HG03095 (cell line): Measurements from ENCODE around the gene CDC42BPA.
A peak's percentile ranks its signal among the peaks of the same experiment; 100 is the strongest.

Experiments
- ATAC-seq: cut with Tn5 transposase; IDR thresholded peaks from one replicate; pipeline ENCODE4 v1.9.1; 2021; ENCODE audit warnings: moderate library complexity; ENCODE audit not compliant: unreplicated experiment

CDC42BPA gene

DNA sequence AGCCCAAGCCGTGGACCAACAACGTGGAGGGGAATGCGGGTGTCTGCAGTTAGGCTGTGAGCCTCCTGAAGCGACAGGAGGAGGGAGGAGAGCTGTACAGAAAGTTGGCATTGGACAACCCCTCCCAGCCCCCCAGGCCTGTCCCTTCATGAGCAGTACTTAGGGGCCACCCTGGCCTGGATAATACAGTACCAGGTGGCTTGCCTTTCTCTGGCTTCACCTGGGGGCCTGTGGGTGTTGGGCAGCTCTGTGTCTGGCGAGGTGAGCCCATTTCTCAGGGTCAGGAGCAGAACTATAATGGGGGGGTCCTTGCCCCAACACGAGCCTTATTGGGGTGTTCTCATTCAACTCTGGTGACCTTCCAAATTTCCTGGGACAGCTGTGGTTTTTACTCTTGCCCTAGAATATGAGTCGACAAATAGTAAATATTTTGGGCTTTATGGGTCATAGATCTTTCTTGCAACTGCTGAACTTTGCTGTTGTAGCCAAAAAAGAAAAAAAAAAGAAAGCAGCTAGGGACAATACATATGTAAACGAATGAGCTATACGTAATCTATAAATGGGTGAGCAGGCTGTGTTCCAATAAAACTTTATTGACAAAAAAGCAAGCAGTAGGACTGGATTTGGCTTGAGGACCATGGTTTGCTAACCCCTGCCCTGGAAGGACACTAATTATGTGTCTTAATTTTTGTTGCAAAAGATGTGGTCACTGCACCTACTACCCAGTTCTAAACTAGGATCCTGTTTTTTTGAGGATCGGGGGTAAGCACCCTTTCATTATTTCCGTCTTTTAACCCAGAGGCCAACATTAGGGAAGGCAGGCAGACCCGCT, 366.8 kb downstream of the CDC42BPA start:
- no peak for ATAC-seq

GRCh38 chr1:226950871-226951270, 367.4 kb downstream of the CDC42BPA start:
- ATAC-seq: no peak

GRCh38 chr1:226950316-226950715, 368.0 kb downstream of the CDC42BPA start:
- ATAC-seq: no peak

DNA sequence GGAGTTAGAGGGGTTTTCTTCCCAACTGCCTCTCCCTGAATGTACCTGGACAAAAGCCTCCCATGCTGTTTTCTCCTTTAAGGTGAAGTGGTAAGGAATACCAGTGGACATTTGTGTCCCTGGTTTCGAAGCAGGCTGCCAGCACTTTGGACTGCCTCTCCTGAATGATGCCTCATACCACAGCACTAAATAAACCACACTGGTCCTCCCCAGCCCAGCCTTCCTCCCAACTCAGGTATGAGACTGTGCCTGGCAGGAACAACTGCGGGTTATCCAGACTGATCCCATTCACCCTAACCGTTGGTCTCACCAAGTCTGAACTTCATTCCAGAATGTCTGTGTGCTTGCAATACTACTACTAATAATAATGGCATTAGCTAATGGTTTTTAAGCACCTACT, 368.9 kb downstream of the CDC42BPA start:
- no peak for ATAC-seq

GRCh38 chr1:226948996-226949395, 369.3 kb downstream of the CDC42BPA start:
- no peak for ATAC-seq

DNA sequence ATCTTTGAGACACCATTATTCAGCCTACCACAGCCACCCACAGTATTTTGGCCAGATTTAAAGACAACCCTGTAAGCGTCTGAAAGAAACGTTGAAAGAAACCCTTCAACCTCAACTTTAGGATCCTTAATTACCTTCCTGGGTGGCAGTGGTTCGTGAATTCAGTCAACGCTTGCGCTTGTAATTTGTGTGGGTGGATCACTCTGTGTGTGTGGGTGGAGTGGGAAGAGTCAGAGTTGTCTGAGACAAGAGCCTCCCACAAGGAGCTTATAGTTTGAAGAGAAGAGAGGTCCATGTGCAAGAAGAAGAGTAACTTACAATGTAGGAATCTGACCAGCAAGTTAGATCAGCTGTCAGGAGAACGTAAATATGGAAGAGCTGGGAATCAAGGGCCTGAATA, 369.8 kb downstream of the CDC42BPA start:
- ATAC-seq: no peak

GRCh38 chr1:226948051-226948450, 370.2 kb downstream of the CDC42BPA start:
- no peak for ATAC-seq

DNA sequence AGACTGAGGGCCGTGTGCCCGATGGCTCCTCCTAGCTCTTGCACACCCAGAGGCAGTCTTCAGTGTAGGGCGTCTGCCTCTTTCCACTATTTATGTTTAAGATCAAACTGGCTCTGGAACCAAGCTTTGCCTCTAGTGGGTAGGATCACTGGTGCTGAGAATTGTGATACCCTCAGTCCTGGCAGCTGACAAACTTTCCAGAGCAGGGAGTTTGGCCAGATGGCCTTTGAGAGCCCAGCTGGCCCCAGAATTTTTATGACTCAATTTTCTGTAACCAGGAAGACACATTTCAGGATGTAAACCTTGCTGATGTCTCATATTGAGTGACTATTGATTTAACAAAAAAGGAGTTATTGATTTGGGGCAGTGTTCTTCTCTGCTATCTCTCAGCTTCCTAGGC, 371.5 kb downstream of the CDC42BPA start:
- ATAC-seq: no peak

GRCh38 chr1:226946285-226946684, 372.0 kb downstream of the CDC42BPA start:
- no peak for ATAC-seq

GRCh38 chr1:226945858-226946245, 372.4 kb downstream of the CDC42BPA start:
- no peak for ATAC-seq

DNA sequence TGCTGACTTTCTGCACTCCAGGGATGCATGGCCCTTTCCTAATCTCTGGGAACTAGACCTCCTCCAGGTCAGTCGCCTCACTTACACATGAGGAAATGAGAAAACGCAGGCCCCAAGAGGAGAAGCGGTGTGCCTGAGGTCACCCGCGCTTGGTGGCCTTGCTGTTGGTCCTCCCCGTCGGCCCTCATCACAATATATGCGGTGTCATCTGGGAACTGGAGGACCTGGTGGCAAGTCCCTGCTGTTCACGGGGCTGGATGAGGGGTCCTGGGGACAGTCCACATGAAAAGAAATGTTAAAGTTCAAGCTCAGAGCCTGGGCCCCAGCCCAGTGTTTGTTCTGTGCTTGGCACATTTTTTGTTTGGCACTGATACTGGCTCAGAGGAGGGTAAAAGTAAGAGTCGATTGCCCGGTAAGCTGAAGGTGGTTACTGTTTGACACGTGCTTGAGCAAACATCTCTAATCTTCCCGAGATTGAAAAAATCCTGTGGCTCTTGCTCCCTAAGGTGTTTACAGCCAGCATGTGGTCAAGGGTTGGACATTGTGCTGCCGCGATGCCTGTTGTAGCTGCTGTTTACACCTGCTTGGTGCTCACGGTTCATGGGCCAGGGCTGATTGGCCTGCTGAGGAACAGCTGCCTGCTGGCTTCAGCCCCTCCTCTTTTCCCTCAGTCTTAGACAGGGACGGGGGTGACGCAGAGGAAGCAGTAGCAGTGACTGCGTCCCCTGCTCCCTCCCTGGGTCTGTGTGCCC, 373.0 kb downstream of the CDC42BPA start:
- ATAC-seq: no peak

DNA sequence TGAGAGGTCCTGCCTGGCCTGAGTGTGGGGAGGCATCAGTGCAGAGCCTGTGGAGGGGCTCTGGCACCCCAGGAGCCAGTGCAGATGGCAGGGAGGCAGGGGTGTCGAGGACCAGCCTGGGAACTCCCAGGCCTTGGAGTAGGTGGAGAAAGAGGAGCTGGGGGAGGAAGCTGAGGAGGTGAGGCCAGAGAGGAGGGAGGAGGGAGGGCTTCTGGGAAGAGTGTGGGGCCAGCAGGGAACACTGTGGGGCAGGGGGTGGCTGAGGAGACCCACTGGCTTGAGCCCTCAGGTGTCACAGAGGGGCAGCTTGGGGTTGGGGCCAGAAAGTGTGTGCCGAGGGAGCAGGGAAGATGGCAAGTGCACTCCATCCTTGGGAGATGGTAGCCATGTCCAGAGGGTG, 374.4 kb downstream of the CDC42BPA start:
- no peak for ATAC-seq

GRCh38 chr1:226943156-226943555, 375.1 kb downstream of the CDC42BPA start:
- no peak for ATAC-seq

DNA sequence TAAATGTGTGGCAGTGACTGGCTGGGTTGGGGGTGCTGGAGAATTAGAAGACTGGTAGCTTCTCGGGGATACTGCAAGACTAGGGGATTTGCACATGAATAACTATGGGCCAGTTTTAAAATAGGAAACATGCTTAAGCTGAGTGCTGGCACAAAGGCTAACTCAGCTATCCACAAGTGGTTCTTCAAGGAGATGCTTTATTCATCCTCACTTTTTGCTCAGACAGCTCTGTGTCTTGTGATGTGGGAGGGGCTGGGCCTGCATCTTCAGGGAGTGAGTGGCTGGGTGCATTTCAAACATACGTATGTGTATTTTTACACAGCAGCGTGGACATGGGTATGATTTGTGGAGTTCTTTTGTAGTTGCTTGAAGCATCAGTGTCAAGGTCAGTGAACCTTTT, 375.9 kb downstream of the CDC42BPA start:
- ATAC-seq: no peak

DNA sequence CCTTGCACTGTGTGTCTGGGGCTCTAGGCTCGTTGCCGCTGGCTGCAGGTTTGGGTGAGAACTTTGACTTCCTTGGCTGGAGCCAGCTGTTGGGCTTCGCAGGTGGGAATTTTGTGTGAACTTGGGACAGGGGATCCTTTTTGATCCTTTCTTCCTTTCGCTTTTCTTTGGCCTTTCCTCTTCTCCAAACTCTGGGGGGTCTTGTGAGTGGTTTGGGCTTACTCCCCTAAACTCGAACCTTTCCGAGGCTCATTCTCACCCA, 377.6 kb downstream of the CDC42BPA start:
- no peak for ATAC-seq

GRCh38 chr1:226940029-226940805, 378.1 kb downstream of the CDC42BPA start, which contains the start of gene COQ8A:
COQ8A (plus strand) TSS chr1:226940294; CDS start chr1:226961386, 21,092 bp downstream.
- ATAC-seq: peak; percentile 97
